ENCODE measurements around the gene SLC7A10.

Gene SLC7A10

DNA sequence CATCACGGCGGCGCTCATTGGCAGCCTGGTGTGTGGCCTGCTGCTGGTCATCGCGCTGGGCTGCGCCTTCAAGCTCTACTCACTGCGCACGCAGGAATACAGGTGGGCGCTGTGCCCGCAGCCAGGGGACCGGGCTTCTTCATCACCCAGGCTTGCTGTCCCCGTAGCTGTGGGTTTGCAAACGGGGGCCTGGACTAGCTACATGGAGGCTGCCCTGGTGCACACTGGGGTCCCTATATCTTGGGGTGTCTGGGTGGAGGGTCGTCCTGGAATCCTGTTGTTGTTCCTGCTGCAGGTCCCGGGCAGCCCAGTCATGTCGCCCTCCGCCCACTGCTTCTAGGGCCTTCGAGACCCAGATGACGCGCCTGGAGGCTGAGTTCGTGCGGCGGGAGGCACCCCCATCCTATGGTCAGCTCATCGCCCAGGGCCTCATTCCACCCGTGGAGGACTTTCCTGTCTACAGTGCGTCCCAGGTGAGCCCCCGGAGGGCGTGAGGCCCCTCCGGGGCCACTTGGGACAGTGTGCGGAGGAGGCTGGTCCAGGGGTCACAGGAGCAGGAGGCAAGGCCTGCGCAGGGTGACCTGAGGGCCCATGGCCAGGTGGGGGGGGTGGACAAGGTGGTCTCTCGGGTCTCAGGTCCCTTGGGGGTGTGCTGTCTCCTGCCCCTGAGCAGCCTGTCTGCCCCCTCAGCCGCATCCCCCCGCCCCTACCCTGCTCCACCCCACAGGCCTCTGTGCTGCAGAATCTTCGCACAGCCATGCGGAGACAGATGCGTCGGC is 19.2 kb downstream of the SLC7A10 start:
- no CpG with 5 or more reads among the region's 38 CpGs for WGBS (ENCODE audit: extremely low coverage, insufficient coverage, low lambda C conversion rate)
- no peak for DNase-seq
- H3K36me3 ChIP-seq (ENCODE audit: control insufficient read depth, insufficient read depth, low read length) = peaks cover 2% of the 10 kb centered on the region
- H3K56ac ChIP-seq (ENCODE audit: low read length) = no peak overlapping the region
- H2BK5ac ChIP-seq (ENCODE audit: low read length) = no peak overlapping the region
- no peaks in the 10 kb centered on the region for H3K4me1 ChIP-seq (ENCODE audit: control insufficient read depth, low read depth, low read length)
- no peaks in the 10 kb centered on the region for H3K79me1 ChIP-seq (ENCODE audit: low read length)
- H2BK120ac ChIP-seq (ENCODE audit: low read depth, low read length) = no peak overlapping the region
- no peaks in the 10 kb centered on the region for H3K27me3 ChIP-seq (ENCODE audit: insufficient read depth, low read length, poor library complexity)
- H2AK5ac ChIP-seq (ENCODE audit: low read length) = no peak overlapping the region
- no peak overlapping the region for H2BK15ac ChIP-seq (replicated peaks; ENCODE audit: low read depth)
- H3K23ac ChIP-seq (ENCODE audit: low read length) = no peak overlapping the region
- no peak overlapping the region for H3K4me3 ChIP-seq (ENCODE audit: low read length)
- no peak overlapping the region for H3K4ac ChIP-seq (ENCODE audit: low read depth, low read length)
- no peak overlapping the region for H3K27ac ChIP-seq (ENCODE audit: low read depth, low read length)
- no peak overlapping the region for H3K9ac ChIP-seq (ENCODE audit: low read length)
- no peaks in the 10 kb centered on the region for H3K79me2 ChIP-seq (ENCODE audit: control insufficient read depth, insufficient read depth, low read length)
- H4K5ac ChIP-seq (ENCODE audit: low read length) = no peak overlapping the region
- no peak overlapping the region for H4K8ac ChIP-seq (ENCODE audit: low read depth, low read length)
- no peak overlapping the region for H3K4me2 ChIP-seq (ENCODE audit: low read length)
- no peak overlapping the region for H3K18ac ChIP-seq (ENCODE audit: low read length)

GRCh38 chr19:33205531-33206260 is 20.0 kb downstream of the SLC7A10 start:
- Histone ChIP-seq H3K23ac (ENCODE audit: low read length) (no peak overlapping the region), H3K4ac (ENCODE audit: low read depth, low read length) (no peak overlapping the region), H3K4me3 (ENCODE audit: low read length) (no peak overlapping the region), H3K79me1 (ENCODE audit: low read length) (no peaks in the 10 kb centered on the region), H3K18ac (ENCODE audit: low read length) (no peak overlapping the region), H3K79me2 (ENCODE audit: control insufficient read depth, insufficient read depth, low read length) (no peaks in the 10 kb centered on the region), H4K8ac (ENCODE audit: low read depth, low read length) (no peak overlapping the region), H2AK5ac (ENCODE audit: low read length) (no peak overlapping the region), H3K56ac (ENCODE audit: low read length) (no peak overlapping the region), H3K27ac (ENCODE audit: low read depth, low read length) (no peak overlapping the region), H2BK15ac (replicated peaks; ENCODE audit: low read depth) (no peak overlapping the region), H2BK120ac (ENCODE audit: low read depth, low read length) (no peak overlapping the region), H3K4me2 (ENCODE audit: low read length) (no peak overlapping the region), H3K4me1 (ENCODE audit: control insufficient read depth, low read depth, low read length) (no peaks in the 10 kb centered on the region), H3K36me3 (ENCODE audit: control insufficient read depth, insufficient read depth, low read length) (peaks cover 2% of the 10 kb centered on the region), H4K5ac (ENCODE audit: low read length) (no peak overlapping the region), H3K27me3 (ENCODE audit: insufficient read depth, low read length, poor library complexity) (no peaks in the 10 kb centered on the region), H2BK5ac (ENCODE audit: low read length) (no peak overlapping the region), H3K9ac (ENCODE audit: low read length) (no peak overlapping the region)
- DNase-seq = no peak
- no CpG with 5 or more reads among the region's 64 CpGs for WGBS (ENCODE audit: extremely low coverage, insufficient coverage, low lambda C conversion rate)

- Histone ChIP-seq H2AK5ac (ENCODE audit: low read length) (no peak overlapping the region), H3K27me3 (ENCODE audit: insufficient read depth, low read length, poor library complexity) (no peaks in the 10 kb centered on the region), H4K5ac (ENCODE audit: low read length) (no peak overlapping the region), H2BK15ac (replicated peaks; ENCODE audit: low read depth) (no peak overlapping the region), H2BK120ac (ENCODE audit: low read depth, low read length) (no peak overlapping the region), H3K23ac (ENCODE audit: low read length) (no peak overlapping the region), H3K9ac (ENCODE audit: low read length) (no peak overlapping the region), H3K4me1 (ENCODE audit: control insufficient read depth, low read depth, low read length) (no peaks in the 10 kb centered on the region), H3K4me3 (ENCODE audit: low read length) (no peak overlapping the region), H3K79me2 (ENCODE audit: control insufficient read depth, insufficient read depth, low read length) (no peaks in the 10 kb centered on the region), H3K56ac (ENCODE audit: low read length) (no peak overlapping the region), H3K4me2 (ENCODE audit: low read length) (no peak overlapping the region), H3K36me3 (ENCODE audit: control insufficient read depth, insufficient read depth, low read length) (peaks cover 2% of the 10 kb centered on the region), H4K8ac (ENCODE audit: low read depth, low read length) (no peak overlapping the region), H2BK5ac (ENCODE audit: low read length) (no peak overlapping the region), H3K4ac (ENCODE audit: low read depth, low read length) (no peak overlapping the region), H3K18ac (ENCODE audit: low read length) (no peak overlapping the region), H3K79me1 (ENCODE audit: low read length) (no peaks in the 10 kb centered on the region), H3K27ac (ENCODE audit: low read depth, low read length) (no peak overlapping the region)
- no peak for DNase-seq
- WGBS (ENCODE audit: extremely low coverage, insufficient coverage, low lambda C conversion rate) = no CpG with 5 or more reads among the region's 27 CpGs
Measured at GRCh38 chr19:33205110-33205509, 20.5 kb downstream of the SLC7A10 start.

DNA sequence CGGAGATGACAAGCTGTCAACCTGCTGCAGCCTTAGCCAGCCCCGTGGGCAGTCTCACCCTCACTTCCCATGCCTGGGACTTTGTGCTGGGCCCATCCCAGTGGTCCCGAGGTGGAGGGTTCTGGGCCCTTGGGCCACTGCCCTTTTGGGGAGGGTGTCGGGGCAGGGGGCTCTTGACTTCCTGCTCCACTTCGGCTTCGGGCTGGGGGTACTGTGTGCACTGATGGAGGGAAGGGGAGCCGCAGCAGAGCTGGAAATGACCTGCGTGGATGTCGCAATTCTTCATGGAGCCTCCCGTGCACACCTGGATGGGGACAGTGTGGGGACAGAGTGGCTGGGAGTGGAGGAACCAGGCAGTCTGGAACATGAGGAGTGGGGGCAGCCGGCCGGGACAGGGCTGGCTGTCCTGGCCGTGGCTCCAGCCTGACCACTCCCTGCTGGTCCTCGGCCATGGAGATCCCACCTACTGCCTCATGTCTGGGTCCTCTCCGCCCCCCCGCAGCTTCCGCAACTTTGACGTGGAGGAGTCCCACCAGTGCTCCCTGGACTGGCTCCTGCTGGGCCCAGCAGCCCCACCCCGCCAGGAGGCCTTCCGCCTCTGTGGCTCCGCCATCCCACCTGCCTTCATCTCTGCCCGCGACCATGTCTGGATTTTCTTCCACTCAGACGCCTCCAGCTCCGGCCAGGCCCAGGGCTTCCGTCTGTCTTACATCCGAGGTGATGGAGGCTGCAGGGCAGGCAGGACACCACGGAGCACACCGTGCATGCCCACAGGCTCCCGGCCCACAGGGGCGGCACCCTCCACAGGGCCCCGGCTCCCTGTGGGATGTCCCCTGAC is 21.3 kb downstream of the SLC7A10 start:
- H3K4me1 ChIP-seq (ENCODE audit: control insufficient read depth, low read depth, low read length) = no peaks in the 10 kb centered on the region
- H3K9ac ChIP-seq (ENCODE audit: low read length) = no peak overlapping the region
- H3K79me2 ChIP-seq (ENCODE audit: control insufficient read depth, insufficient read depth, low read length) = no peaks in the 10 kb centered on the region
- H4K5ac ChIP-seq (ENCODE audit: low read length) = no peak overlapping the region
- no peak overlapping the region for H3K27ac ChIP-seq (ENCODE audit: low read depth, low read length)
- H3K18ac ChIP-seq (ENCODE audit: low read length) = no peak overlapping the region
- no peaks in the 10 kb centered on the region for H3K27me3 ChIP-seq (ENCODE audit: insufficient read depth, low read length, poor library complexity)
- no peaks in the 10 kb centered on the region for H3K79me1 ChIP-seq (ENCODE audit: low read length)
- H3K4me3 ChIP-seq (ENCODE audit: low read length) = no peak overlapping the region
- no peak overlapping the region for H2BK5ac ChIP-seq (ENCODE audit: low read length)
- no peak overlapping the region for H3K4me2 ChIP-seq (ENCODE audit: low read length)
- H2BK120ac ChIP-seq (ENCODE audit: low read depth, low read length) = no peak overlapping the region
- WGBS (ENCODE audit: extremely low coverage, insufficient coverage, low lambda C conversion rate) = no CpG with 5 or more reads among the region's 32 CpGs
- H3K23ac ChIP-seq (ENCODE audit: low read length) = no peak overlapping the region
- H2AK5ac ChIP-seq (ENCODE audit: low read length) = no peak overlapping the region
- no peak overlapping the region for H4K8ac ChIP-seq (ENCODE audit: low read depth, low read length)
- H2BK15ac ChIP-seq (replicated peaks; ENCODE audit: low read depth) = no peak overlapping the region
- no peak overlapping the region for H3K4ac ChIP-seq (ENCODE audit: low read depth, low read length)
- no peak for DNase-seq
- peaks cover 2% of the 10 kb centered on the region for H3K36me3 ChIP-seq (ENCODE audit: control insufficient read depth, insufficient read depth, low read length)
- no peak overlapping the region for H3K56ac ChIP-seq (ENCODE audit: low read length)

DNA sequence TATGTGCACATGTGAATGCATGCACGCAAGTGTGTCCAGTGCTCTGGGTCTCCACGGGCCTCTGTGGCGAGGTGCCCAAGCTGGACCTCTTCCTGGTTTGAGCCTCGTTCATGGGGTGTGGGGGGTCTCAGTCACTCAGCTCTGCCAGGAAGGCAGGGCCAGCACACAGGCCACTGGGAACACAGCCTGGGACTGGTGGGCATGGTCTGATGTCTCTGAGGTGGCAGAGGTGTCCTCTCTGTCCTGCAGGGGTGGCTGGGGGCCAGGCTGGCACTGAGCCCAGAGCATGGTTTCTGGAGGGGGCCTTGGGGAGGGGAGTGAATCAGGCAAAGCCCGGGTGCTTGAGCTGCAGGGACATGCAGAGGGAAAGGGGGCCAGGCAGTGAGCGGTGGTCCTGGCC is 22.1 kb downstream of the SLC7A10 start:
- Histone ChIP-seq H3K4ac (ENCODE audit: low read depth, low read length) (no peak overlapping the region), H4K5ac (ENCODE audit: low read length) (no peak overlapping the region), H2AK5ac (ENCODE audit: low read length) (no peak overlapping the region), H2BK120ac (ENCODE audit: low read depth, low read length) (no peak overlapping the region), H2BK5ac (ENCODE audit: low read length) (no peak overlapping the region), H3K27ac (ENCODE audit: low read depth, low read length) (no peak overlapping the region), H3K4me3 (ENCODE audit: low read length) (no peak overlapping the region), H4K8ac (ENCODE audit: low read depth, low read length) (no peak overlapping the region), H3K27me3 (ENCODE audit: insufficient read depth, low read length, poor library complexity) (no peaks in the 10 kb centered on the region), H3K4me2 (ENCODE audit: low read length) (no peak overlapping the region), H3K4me1 (ENCODE audit: control insufficient read depth, low read depth, low read length) (no peaks in the 10 kb centered on the region), H3K36me3 (ENCODE audit: control insufficient read depth, insufficient read depth, low read length) (peaks cover 2% of the 10 kb centered on the region), H3K79me2 (ENCODE audit: control insufficient read depth, insufficient read depth, low read length) (no peaks in the 10 kb centered on the region), H3K79me1 (ENCODE audit: low read length) (no peaks in the 10 kb centered on the region), H3K23ac (ENCODE audit: low read length) (no peak overlapping the region), H3K56ac (ENCODE audit: low read length) (no peak overlapping the region), H2BK15ac (replicated peaks; ENCODE audit: low read depth) (no peak overlapping the region), H3K9ac (ENCODE audit: low read length) (no peak overlapping the region), H3K18ac (ENCODE audit: low read length) (no peak overlapping the region)
- WGBS (ENCODE audit: extremely low coverage, insufficient coverage, low lambda C conversion rate) = no CpG with 5 or more reads among the region's 6 CpGs
- no peak for DNase-seq
